Activated CD8-positive, alpha-beta memory T cell treated with anti-CD3 and anti-CD28 coated beads for 1 hour (primary cell): ENCODE data around the gene GPD1L.

Experiments
- DNase-seq, 2 donors: peaks; one replicate each; pipeline ENCODE4 v3.0.0-alpha.2; 2020; ENCODE audit warnings: low read depth in 1 of 2; ENCODE audit errors: extremely low read depth in 1 of 2

Gene GPD1L

DNA sequence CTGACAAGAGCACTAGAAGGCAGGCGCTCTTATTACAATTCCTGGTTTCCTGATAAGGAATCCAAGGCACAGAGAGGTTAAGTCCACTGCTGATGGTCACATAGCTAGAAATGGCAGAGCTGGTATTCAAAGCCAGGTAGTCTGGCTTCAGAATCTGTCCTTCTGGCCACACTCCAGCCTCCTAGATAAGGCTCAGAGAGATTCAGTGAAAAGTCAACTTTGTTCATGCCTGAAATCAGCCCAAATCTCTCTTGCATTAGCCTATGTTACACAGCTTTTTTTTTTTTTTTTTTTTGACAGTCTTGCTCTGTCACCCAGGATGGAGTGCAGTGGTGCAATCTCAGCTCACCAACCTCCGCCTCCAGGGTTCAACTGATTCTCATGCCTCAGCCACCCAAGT is 110.9 kb downstream of the GPD1L start:
- DNase-seq, result no peak
